Panc1 (cell line): ENCODE data around the gene PPM1F.

Experiments used
- POLR2AphosphoS5 ChIP-seq: IDR thresholded peaks from 2 replicates; pipeline ENCODE4 v1.6.1; 2012; ENCODE audit warnings: mild to moderate bottlenecking, low read depth, low read length, moderate library complexity
- SIN3A ChIP-seq: IDR thresholded peaks from 2 replicates; pipeline ENCODE4 v1.6.1; 2012; ENCODE audit warnings: low read depth, mild to moderate bottlenecking, low read length, moderate library complexity, borderline replicate concordance; ENCODE audit not compliant: insufficient read depth
- TCF7L2 ChIP-seq: IDR thresholded peaks from 2 replicates; pipeline ENCODE4 v1.6.1; 2011; ENCODE audit warnings: mild to moderate bottlenecking, low read depth, low read length, inconsistent platforms
- TF ChIP-seq, protein P1 (sequence below): fragments of 450-650 bp; IDR thresholded peaks from 2 replicates; pipeline ENCODE4 v1.5.1; 2017; ENCODE audit warnings: mild to moderate bottlenecking

DNA sequence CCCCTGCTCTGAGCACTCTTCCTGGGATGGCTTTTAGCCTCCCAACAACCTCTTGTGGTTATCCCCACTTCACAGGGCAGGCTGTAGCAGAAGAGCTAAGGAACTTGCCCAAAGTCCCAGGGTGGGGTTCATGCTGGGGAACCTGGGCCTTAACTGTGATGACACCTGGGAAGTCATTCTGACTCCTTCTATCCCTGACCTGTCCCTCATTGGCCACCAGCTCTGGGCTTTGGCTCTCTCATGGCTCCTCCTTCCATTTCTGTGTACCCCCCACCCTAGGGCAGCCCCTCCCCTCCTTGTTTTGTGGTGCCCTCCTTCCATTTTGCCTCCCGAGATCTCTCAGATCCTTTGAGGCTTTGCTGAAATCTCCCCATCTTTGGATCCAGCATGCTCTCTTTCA, 2.7 kb downstream of the PPM1F start:
- TF ChIP-seq POLR2AphosphoS5 (no peak), TCF7L2 (no peak), SIN3A (no peak)
- TF ChIP-seq, protein P1, sequence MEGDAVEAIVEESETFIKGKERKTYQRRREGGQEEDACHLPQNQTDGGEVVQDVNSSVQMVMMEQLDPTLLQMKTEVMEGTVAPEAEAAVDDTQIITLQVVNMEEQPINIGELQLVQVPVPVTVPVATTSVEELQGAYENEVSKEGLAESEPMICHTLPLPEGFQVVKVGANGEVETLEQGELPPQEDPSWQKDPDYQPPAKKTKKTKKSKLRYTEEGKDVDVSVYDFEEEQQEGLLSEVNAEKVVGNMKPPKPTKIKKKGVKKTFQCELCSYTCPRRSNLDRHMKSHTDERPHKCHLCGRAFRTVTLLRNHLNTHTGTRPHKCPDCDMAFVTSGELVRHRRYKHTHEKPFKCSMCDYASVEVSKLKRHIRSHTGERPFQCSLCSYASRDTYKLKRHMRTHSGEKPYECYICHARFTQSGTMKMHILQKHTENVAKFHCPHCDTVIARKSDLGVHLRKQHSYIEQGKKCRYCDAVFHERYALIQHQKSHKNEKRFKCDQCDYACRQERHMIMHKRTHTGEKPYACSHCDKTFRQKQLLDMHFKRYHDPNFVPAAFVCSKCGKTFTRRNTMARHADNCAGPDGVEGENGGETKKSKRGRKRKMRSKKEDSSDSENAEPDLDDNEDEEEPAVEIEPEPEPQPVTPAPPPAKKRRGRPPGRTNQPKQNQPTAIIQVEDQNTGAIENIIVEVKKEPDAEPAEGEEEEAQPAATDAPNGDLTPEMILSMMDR: no peak
